ENCODE data around the gene ARHGAP18.
"Not testable (repeated sequence)": the region's sequence is repeated elsewhere in the genome, so short reads cannot be mapped to it uniquely, and the experiment has no call there.

ARHGAP18 gene

GRCh38 chr6:129575378-129576118 lies 134.4 kb downstream of the ARHGAP18 start:
- DNase-seq: no peak

GRCh38 chr6:129574605-129575004 lies 135.4 kb downstream of the ARHGAP18 start:
- not testable (repeated sequence) for DNase-seq

- DNase-seq: not testable (repeated sequence)
These were observed 139.0 kb downstream of the ARHGAP18 start for GRCh38 chr6:129570929-129571328.

GRCh38 chr6:129568015-129568414 lies 142.0 kb downstream of the ARHGAP18 start:
- no peak for DNase-seq

- no peak for DNase-seq
These were observed 142.6 kb downstream of the ARHGAP18 start for GRCh38 chr6:129567374-129567773.

- DNase-seq: no peak
These were observed 144.2 kb downstream of the ARHGAP18 start for GRCh38 chr6:129565811-129566210.

GRCh38 chr6:129565366-129565765 lies 144.6 kb downstream of the ARHGAP18 start:
- no peak for DNase-seq

GRCh38 chr6:129558248-129558647 lies 151.7 kb downstream of the ARHGAP18 start:
- no peak for DNase-seq

GRCh38 chr6:129555206-129555832 lies 154.7 kb downstream of the ARHGAP18 start:
- no peak for DNase-seq

- no peak for DNase-seq
These were observed 157.6 kb downstream of the ARHGAP18 start for GRCh38 chr6:129552413-129552812.

- DNase-seq: no peak
These were observed 158.5 kb downstream of the ARHGAP18 start for GRCh38 chr6:129551486-129551885.

GRCh38 chr6:129546702-129547101 lies 163.3 kb downstream of the ARHGAP18 start:
- DNase-seq: no peak

GRCh38 chr6:129544892-129545612 lies 164.9 kb downstream of the ARHGAP18 start:
- no peak for DNase-seq

GRCh38 chr6:129543981-129544380 lies 166.0 kb downstream of the ARHGAP18 start:
- DNase-seq: no peak

- DNase-seq: no peak
These were observed 167.3 kb downstream of the ARHGAP18 start for GRCh38 chr6:129542705-129543104.

GRCh38 chr6:129539032-129539431 lies 170.9 kb downstream of the ARHGAP18 start:
- no peak for DNase-seq

- DNase-seq: no peak
These were observed 173.7 kb downstream of the ARHGAP18 start for GRCh38 chr6:129536271-129536670.

GRCh38 chr6:129534926-129535325 lies 175.1 kb downstream of the ARHGAP18 start:
- no peak for DNase-seq

All from stimulated activated naive CD4-positive, alpha-beta T cell treated with Interleukin-2 at 50 U/mL for 16 hours (primary cell).